ENCODE data around the gene USP48. TPM values are rescaled to one million over a fixed set of nuclear protein-coding genes. Genes with fewer than 3 reads are reported as not detected.
A peak's percentile ranks its signal among the peaks of the same experiment; 100 is the strongest.

The USP48 gene
- total RNA-seq, 2 donors from 2014 or later = 47.1 to 51.3 TPM

DNA sequence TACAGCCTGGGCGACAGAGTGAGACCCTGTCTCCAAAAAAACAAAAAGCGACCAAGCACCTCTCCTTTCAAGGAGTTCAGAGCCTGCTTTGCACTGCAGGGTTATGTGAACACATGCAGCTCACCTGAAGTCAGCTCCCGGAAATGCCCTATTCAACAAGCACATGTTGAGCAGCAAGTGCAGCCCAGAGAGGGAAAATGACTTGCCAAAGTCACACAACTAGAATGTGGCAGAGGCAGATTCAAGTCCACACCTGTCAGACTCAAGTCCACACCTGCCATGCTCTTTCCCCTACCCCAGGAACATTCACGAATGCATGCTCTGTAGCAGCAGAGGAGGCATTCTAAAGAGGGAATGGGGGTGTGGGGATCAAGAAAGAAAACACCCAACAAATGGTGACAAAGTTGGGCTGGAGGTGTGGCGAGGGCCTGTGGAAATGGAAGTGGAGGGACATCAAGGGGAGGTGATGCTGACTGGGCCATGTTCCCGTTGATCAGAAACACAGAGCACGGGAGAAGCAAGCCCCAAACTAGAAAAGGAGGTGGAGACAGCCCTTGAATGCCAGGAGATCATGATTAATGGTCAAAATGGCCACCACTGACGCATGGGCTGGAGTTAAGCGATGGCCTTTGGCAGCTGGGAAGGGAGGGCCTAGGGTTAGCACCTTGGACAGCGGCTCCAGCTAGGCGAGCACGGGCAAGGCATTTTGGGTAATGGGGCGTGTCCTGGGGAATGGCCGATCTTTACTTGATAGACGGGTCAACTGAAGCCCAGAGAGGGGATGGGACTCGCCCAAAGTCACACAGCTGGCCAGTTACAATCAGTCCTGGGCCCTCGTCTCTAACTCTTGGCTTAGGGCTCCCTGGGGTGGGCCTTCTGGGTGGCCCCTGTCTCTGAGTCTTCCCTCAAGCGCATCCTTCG is 135.3 kb downstream of the USP48 start:
- peak; percentile 71 for DNase-seq
- Histone ChIP-seq H3K27ac (no peak overlapping the region), H3K9me3 (no peaks in the 10 kb centered on the region), H3K4me3 (no peak overlapping the region), H3K9ac (ENCODE audit: low read depth in 2 of 2, low read length in 2 of 2) (no peak overlapping the region), H3K27me3 (peaks cover 3% of the 10 kb centered on the region), H3K36me3 (no peaks in the 10 kb centered on the region), H3K4me1 (peaks cover 7% of the 10 kb centered on the region)
- TF ChIP-seq, protein P1, sequence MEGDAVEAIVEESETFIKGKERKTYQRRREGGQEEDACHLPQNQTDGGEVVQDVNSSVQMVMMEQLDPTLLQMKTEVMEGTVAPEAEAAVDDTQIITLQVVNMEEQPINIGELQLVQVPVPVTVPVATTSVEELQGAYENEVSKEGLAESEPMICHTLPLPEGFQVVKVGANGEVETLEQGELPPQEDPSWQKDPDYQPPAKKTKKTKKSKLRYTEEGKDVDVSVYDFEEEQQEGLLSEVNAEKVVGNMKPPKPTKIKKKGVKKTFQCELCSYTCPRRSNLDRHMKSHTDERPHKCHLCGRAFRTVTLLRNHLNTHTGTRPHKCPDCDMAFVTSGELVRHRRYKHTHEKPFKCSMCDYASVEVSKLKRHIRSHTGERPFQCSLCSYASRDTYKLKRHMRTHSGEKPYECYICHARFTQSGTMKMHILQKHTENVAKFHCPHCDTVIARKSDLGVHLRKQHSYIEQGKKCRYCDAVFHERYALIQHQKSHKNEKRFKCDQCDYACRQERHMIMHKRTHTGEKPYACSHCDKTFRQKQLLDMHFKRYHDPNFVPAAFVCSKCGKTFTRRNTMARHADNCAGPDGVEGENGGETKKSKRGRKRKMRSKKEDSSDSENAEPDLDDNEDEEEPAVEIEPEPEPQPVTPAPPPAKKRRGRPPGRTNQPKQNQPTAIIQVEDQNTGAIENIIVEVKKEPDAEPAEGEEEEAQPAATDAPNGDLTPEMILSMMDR (IDR thresholded peaks at IDR 0.05) = no peak
- intact Hi-C loops (cut with DNase I) = no loop called here

DNA sequence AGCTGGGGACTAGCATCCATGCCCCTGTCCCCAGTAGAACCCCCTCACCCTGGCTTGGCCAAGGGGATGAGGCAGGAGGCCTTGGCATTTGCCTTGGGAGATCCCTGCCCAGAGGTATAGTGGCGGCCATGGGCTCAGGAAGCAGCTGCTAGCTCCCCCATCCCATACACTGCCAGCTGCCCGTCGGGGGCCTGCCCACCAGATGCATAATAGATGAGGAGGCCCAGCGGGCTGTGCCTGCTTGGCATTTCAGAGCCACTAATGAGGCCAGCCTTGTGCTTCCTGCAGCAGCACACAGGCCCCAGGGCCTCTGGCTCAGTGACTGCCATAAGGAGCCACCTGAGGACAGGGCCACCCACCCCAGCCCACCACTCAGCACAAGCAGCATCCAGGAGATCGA is 137.4 kb downstream of the USP48 start:
- intact Hi-C loops (cut with DNase I) = no loop called here
- H3K27me3 ChIP-seq = no peaks in the 10 kb centered on the region
- TF ChIP-seq, protein P1 (IDR thresholded peaks at IDR 0.05) = no peak

DNA sequence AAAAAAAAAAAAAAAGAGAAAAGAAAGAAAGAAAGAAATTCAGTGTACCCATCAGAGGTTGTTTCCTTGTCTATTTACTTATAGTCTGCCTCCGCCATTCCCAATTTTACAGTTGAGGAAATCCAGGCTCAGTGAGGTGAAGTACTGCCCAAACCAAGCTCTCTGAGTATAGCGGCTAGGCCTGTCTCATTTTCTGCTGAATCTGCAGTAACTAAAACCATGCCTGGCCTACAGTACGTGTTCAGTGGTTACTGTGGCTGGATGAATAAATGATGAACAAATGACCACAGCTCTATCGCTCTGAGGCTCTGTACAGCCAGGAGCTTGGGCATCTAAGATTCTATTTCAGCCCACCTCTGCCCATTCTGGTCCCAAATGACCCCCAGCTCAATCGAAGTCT is 138.0 kb downstream of the USP48 start:
- DNase-seq = no peak
- H3K36me3 ChIP-seq = no peaks in the 10 kb centered on the region
- H3K9ac ChIP-seq (ENCODE audit: low read depth in 2 of 2, low read length in 2 of 2) = no peak overlapping the region
- no peaks in the 10 kb centered on the region for H3K9me3 ChIP-seq
- TF ChIP-seq, protein P1 (IDR thresholded peaks at IDR 0.05) = no peak
- H3K4me1 ChIP-seq = no peaks in the 10 kb centered on the region
- no peaks in the 10 kb centered on the region for H3K27me3 ChIP-seq
- intact Hi-C loops (cut with DNase I) = no loop called here
- H3K4me3 ChIP-seq = no peak overlapping the region
- no peak overlapping the region for H3K27ac ChIP-seq

More for the DNA sequence above, 137.4 kb downstream of the USP48 start:
- Histone ChIP-seq H3K4me1 (no peaks in the 10 kb centered on the region), H3K9me3 (no peaks in the 10 kb centered on the region), H3K36me3 (no peaks in the 10 kb centered on the region), H3K4me3 (no peak overlapping the region), H3K9ac (ENCODE audit: low read depth in 2 of 2, low read length in 2 of 2) (no peak overlapping the region), H3K27ac (no peak overlapping the region)
- no peak for DNase-seq

DNA sequence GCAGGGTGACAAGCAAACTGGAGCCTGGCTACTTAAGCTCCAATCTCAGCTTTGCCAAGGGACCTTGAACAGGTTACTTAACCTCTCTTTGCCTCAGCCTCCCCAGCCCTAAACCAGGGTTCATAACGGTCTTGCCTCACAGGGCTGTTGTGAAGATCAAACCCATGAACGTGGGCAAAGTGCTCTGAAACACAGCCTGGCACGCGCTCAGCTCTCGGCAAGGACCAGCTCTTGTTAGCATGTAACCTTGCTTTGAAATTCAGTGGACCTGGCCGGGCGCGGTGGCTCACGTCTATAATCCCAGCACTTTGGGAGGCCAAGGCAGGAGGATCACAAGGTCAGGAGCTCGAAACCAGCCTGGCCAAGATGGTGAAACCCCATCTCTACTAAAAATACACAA is 138.6 kb downstream of the USP48 start:
- H3K27ac ChIP-seq = no peak overlapping the region
- no peak for DNase-seq
- no peaks in the 10 kb centered on the region for H3K4me1 ChIP-seq
- intact Hi-C loops (cut with DNase I) = no loop called here
- no peaks in the 10 kb centered on the region for H3K9me3 ChIP-seq
- H3K4me3 ChIP-seq = no peak overlapping the region
- TF ChIP-seq, protein P1 (IDR thresholded peaks at IDR 0.05) = no peak
- no peak overlapping the region for H3K9ac ChIP-seq (ENCODE audit: low read depth in 2 of 2, low read length in 2 of 2)
- no peaks in the 10 kb centered on the region for H3K27me3 ChIP-seq
- no peaks in the 10 kb centered on the region for H3K36me3 ChIP-seq

DNA sequence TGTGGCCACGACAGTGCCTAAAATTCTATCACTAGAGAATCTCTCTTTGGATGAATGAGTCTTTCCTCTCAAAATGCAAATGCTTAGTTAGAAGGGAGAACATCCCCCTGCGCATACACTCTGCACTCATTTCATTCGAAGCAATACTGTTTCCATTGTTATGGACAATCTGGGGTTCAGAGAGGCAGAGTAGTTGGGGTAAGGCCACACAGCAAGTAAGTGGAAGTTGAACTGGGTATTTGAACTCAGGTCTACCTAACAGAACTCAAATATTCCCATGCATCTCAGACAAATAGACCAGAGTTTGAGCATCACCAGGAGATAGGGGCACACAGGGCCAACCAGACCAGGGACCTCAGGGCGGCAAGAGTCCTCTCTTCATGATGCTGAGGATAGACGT is 139.3 kb downstream of the USP48 start:
- H3K9me3 ChIP-seq = no peaks in the 10 kb centered on the region
- no peaks in the 10 kb centered on the region for H3K36me3 ChIP-seq
- DNase-seq = no peak
- H3K27me3 ChIP-seq = no peaks in the 10 kb centered on the region
- H3K27ac ChIP-seq = no peak overlapping the region
- no peaks in the 10 kb centered on the region for H3K4me1 ChIP-seq
- H3K4me3 ChIP-seq = no peak overlapping the region
- H3K9ac ChIP-seq (ENCODE audit: low read depth in 2 of 2, low read length in 2 of 2) = no peak overlapping the region
- TF ChIP-seq, protein P1 (IDR thresholded peaks at IDR 0.05) = no peak
- intact Hi-C loops (cut with DNase I) = no loop called here
